ENCODE data around the gene PTGDS.
A peak's percentile ranks its signal among the peaks of the same experiment; 100 is the strongest.

PTGDS gene

GRCh38 chr9:136973618-136974617 is 3.4 kb upstream of the PTGDS start:
- FAIRE-seq, result no peak

GRCh38 chr9:136974817-136975535 is 2.3 kb upstream of the PTGDS start:
- DNase-seq (ENCODE audit: low spot score) (no peak), FAIRE-seq (no peak)

More at GRCh38 chr9:136973618-136974617, 3.4 kb upstream of the PTGDS start:
- no peak for DNase-seq (ENCODE audit: low spot score)

DNA sequence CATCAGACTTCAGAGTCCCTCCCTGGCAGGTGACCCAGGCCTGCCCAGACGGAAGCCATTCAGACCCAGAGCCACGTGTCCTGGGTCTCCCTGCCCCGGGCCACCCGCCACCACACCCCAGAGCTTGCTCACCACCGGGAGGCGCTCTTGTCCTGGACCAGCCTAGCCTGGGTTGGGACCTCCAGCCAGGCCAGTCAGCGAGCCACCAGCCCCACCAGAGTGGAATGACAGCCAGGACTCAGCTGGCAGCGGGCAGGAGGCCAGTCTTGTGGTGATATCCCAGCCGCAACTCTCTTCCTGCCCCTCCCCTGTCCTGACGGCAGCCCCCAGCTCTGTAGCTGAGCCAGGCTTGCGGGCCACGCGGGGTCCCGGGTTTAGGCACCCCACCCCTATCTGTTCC is 1.7 kb upstream of the PTGDS start:
- DNase-seq (ENCODE audit: low spot score), result no peak
- FAIRE-seq, result no peak

DNA sequence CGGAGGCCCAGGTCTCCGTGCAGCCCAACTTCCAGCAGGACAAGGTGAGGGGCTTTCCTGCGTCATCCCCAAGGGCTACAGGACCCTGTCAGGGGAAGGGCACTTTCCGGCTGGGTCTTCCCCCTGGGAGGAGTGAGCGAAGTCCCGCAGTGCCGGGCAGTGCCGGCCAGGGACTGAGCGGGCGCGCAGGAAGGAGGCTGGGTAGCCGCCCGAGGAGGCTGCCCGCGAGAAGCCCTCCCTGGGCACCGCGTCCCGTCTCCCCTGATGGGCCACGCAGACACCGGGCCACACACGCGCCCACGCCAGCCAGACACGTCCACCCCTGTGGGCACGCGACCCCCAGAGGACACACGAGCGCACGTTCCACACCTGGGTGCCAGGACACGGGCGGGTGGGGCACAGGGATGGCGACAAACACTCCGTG is 357 bp downstream of the PTGDS start:
- DNase-seq (ENCODE audit: low spot score) (no peak), FAIRE-seq (no peak)

DNA sequence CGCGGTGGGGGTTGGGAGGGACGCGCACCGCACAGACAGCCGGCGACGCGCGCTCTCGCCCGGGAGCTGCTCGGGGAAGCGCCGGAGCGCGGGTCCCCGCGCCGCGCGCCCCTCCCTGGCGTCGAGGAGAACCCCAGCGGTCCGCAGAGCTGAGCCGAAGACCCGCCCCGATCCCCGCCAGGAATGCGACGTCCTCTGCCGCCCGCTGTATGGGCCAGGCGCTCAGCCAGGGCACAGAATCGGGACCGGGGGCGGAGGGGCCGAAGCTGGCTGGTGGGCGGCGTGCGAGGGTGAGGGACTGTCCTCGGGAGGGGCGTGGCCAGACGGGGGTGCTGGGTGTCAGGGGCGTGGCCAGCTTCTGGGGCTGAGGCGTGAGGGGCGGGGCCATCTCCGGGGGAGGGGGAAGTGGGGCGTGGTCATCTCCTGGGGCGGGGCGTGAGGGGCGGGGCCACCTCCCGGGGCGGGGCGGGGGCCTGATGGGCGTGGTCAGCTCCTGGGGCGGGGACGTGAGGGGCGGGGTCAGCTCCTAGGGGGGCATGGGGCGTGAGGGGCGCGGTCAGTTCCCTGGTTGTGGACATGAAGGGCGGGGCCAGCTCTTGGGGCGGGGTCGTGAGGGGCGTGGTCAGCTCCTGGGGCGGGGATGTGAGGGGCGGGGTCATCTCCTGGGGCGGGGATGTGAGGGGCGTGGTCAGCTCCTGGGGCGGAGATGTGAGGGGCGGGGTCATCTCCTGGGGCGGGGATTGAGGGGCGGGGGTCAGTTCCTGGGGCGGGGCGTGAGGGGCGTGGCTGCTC is 965 bp downstream of the PTGDS start:
- FAIRE-seq (no peak), DNase-seq (ENCODE audit: low spot score) (peak; percentile 71)

GRCh38 chr9:136978865-136979544 is 1.7 kb downstream of the PTGDS start:
- DNase-seq (ENCODE audit: low spot score), result no peak
- FAIRE-seq, result no peak

GRCh38 chr9:136979769-136980587 is 2.7 kb downstream of the PTGDS start:
- FAIRE-seq (no peak), DNase-seq (ENCODE audit: low spot score) (no peak)

GRCh38 chr9:136980669-136981478 is 3.6 kb downstream of the PTGDS start:
- FAIRE-seq (no peak), DNase-seq (ENCODE audit: low spot score) (no peak)

GRCh38 chr9:136981588-136982231 is 4.4 kb downstream of the PTGDS start:
- FAIRE-seq (no peak), DNase-seq (ENCODE audit: low spot score) (no peak)

DNA sequence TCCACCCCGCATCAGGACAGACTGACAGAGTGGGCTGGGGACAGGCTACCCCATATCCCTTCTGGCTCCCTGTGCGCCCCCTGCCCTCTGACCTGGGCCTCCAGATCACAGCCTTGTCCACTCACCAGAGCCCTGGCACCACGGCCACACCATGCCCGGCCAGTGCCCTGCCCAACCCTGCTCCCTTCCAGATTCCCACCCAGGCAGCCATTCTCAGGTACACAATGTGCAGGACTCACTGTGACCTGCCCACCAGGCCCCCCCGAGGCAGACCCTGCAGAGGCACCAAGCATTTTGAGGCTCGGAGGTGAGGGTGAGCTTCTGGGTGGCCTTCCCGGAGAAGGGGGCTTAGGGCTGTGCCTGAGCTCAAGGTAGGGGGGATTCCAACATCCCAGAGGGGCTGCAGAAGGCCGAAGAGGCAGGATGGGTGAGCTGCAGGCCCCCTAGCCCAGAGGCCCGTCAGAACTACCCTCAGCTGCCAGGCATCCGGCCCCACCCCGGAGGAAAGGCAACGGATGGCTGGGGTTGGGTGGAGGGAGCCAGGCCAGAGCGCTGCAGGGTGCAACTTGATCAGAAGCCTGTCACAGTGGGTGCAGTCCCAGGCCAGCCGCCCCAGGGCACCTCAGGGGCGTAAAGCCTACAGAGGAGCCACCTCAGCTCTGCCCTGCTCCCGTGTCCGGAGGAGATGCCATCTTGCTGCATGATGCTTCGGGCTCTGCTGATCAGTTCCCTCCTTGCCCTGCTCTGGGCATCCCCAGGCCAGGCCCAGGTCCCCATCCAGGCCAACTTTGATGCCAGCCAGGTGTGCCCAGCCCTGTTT is 5.1 kb downstream of the PTGDS start, which contains the start of gene LCNL1:
Gene LCNL1, plus strand, starts transcription at position 762 of the 820 bp plus-strand sequence. CDS start 594 bp downstream, outside the sequence.
- DNase-seq (ENCODE audit: low spot score) (no peak), FAIRE-seq (no peak)

- no peak for FAIRE-seq
- DNase-seq (ENCODE audit: low spot score), result no peak
Observed at GRCh38 chr9:136983167-136983566, 5.9 kb downstream of the PTGDS start.

- DNase-seq (ENCODE audit: low spot score) (no peak), FAIRE-seq (peak; percentile 93)
Observed at GRCh38 chr9:136983656-136984314, 6.5 kb downstream of the PTGDS start.

- DNase-seq (ENCODE audit: low spot score) (no peak), FAIRE-seq (no peak)
Observed at GRCh38 chr9:136984464-136985026, 7.2 kb downstream of the PTGDS start.

GRCh38 chr9:136985027-136985602 is 7.8 kb downstream of the PTGDS start:
- DNase-seq (ENCODE audit: low spot score) (no peak), FAIRE-seq (no peak)

DNA sequence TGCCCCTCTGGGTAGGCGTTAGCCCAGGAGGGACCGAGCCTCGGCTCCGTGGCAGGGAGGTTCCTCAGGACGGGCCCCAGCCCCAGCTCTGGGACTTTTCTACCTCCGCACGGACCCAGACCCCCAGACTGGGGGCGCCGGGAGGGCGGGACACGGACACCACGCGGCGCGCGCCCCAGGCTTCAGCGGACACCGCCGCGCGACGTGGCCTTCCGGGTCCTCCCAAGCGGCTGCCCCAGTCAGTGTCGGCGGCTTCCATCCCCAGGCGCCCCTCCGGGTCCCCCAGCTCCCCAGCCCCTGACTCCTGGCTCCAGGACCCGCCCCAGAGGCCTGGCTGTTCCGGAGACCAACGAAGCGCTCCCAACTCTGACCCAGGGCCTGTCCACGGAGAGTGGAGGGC is 8.5 kb downstream of the PTGDS start:
- FAIRE-seq (no peak), DNase-seq (ENCODE audit: low spot score) (no peak)

DNA sequence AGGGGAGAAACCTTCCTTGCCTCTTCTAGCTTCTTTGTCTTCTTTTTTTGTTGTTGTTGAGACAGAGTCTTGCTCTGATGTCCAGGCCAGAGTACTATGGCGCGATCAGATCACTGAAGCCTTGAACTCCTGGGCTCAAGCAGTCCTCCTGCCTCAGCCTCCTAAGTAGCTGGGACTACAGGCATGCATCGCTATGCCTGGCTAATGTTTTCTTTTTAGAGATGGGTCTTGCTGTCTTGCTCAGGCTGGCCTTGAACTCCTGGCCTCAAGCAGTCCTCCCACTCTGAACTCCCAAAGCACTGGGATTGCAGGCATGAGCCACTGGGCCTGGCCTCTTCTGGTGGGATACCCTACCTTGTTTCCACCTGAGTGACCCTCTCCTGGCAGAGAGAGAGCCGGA is 11.6 kb downstream of the PTGDS start:
- DNase-seq (ENCODE audit: low spot score) (no peak), FAIRE-seq (no peak)

Measured in urothelium cell line (cell line).